ENCODE results near the gene SYT7. TPM values are rescaled to one million over a fixed set of nuclear protein-coding genes. Genes with fewer than 3 reads are reported as not detected.

The SYT7 gene
- 0.05 and 0.07 TPM in 2 replicates for total RNA-seq

GRCh38 chr11:61581030-61581928 lies at the start of gene SYT7:
SYT7 (minus strand) TSS chr11:61581076; CDS start chr11:61580820, 256 bp downstream.

GRCh38 chr11:61507962-61508861 lies 72.7 kb downstream of the SYT7 start, which contains the start of gene LRRC10B:
LRRC10B (plus strand) TSS chr11:61508749; CDS start chr11:61508999, 250 bp downstream.

Other genes starting within 250 kb of the SYT7 start
- 191 and 196 TPM in 2 replicates for gene DDB1, start 248.0 kb downstream of the SYT7 start, total RNA-seq
- 22.6 and 23.4 TPM in 2 replicates for gene TKFC, start 247.8 kb downstream of the SYT7 start, total RNA-seq
- gene CYB561A3, start 219.2 kb downstream of the SYT7 start, total RNA-seq: 40.4 and 45.9 TPM in 2 replicates
- gene TMEM138, start 218.7 kb downstream of the SYT7 start, total RNA-seq: 20.5 and 35.2 TPM in 2 replicates
- gene TMEM216, start 188.5 kb downstream of the SYT7 start, total RNA-seq: 12.5 and 14.0 TPM in 2 replicates
- gene CPSF7, start 151.1 kb downstream of the SYT7 start, total RNA-seq: 25.9 and 30.7 TPM in 2 replicates
- gene SDHAF2, start 151.0 kb downstream of the SYT7 start, total RNA-seq: 34.9 and 42.6 TPM in 2 replicates
- not detected in 2 replicates for gene LRRC10B, start 72.3 kb downstream of the SYT7 start, total RNA-seq
- 4.3 and 5.8 TPM in 2 replicates for gene DAGLA, start 99.3 kb upstream of the SYT7 start, total RNA-seq
- gene MYRF, start 171.6 kb upstream of the SYT7 start, total RNA-seq: 2.3 and 4.3 TPM in 2 replicates
- gene TMEM258, start 211.5 kb upstream of the SYT7 start, total RNA-seq: 64.7 and 84.0 TPM in 2 replicates
- 66.6 and 71.7 TPM in 2 replicates for gene FEN1, start 211.8 kb upstream of the SYT7 start, total RNA-seq
- gene FADS1, start 235.9 kb upstream of the SYT7 start, total RNA-seq: 59.7 and 68.7 TPM in 2 replicates
- 267 and 304 TPM in 2 replicates for gene FADS2, start 247.2 kb upstream of the SYT7 start, total RNA-seq

All from mammary microvascular endothelial cell (primary cell).